ENCODE data around the gene PHF23.

Gene PHF23

GRCh38 chr17:7228920-7229319, 10.3 kb downstream of the PHF23 start:
- Histone ChIP-seq H3K4me3 (no peak overlapping the region), H3K27ac (no peak overlapping the region), H3K9ac (no peak overlapping the region), H3K36me3 (peaks cover 65 to 78% (median 71%) of the 10 kb centered on the region in 11 experiments), H3K9me3 (replicated peaks in 1 of 11) (no peaks in the 10 kb centered on the region), H3K27me3 (no peaks in the 10 kb centered on the region), H3K4me2 (no peak overlapping the region), H3K4me1 (peaks cover 21 to 38% (median 22%) of the 10 kb centered on the region in 10 experiments), H4K20me1 (peaks cover 16 to 77% (median 37%) of the 10 kb centered on the region in 11 experiments; a peak in 18 of 22 replicates)
- TF ChIP-seq Cebpa-rat (IDR thresholded peaks at IDR 0.05), result no peak

GRCh38 chr17:7226721-7227710, 12.2 kb downstream of the PHF23 start:
- Histone ChIP-seq H3K4me2 (no peak overlapping the region), H3K9ac (no peak overlapping the region), H3K4me3 (no peak overlapping the region), H3K9me3 (replicated peaks in 1 of 11) (no peaks in the 10 kb centered on the region), H3K27ac (no peak overlapping the region), H4K20me1 (peaks cover 18 to 91% (median 49%) of the 10 kb centered on the region in 11 experiments; a peak in 21 of 22 replicates), H3K27me3 (no peaks in the 10 kb centered on the region), H3K4me1 (peaks cover 5 to 27% (median 17%) of the 10 kb centered on the region in 10 experiments), H3K36me3 (peaks cover 84 to 97% (median 90%) of the 10 kb centered on the region in 11 experiments)
- TF ChIP-seq Cebpa-rat (IDR thresholded peaks at IDR 0.05), result no peak

GRCh38 chr17:7225711-7226331, 13.4 kb downstream of the PHF23 start:
- Histone ChIP-seq H3K27me3 (no peaks in the 10 kb centered on the region), H3K4me2 (no peak overlapping the region), H3K27ac (peak overlapping the region in 1 of 11 experiments; percentile 17; a peak in 1 of 22 replicates), H4K20me1 (peaks cover 18 to 93% (median 49%) of the 10 kb centered on the region in 11 experiments; a peak in 21 of 22 replicates), H3K36me3 (peaks cover 92 to 100% (median 96%) of the 10 kb centered on the region in 11 experiments), H3K4me3 (no peak overlapping the region), H3K4me1 (peaks cover 8 to 31% (median 23%) of the 10 kb centered on the region in 10 experiments; a peak in 19 of 20 replicates), H3K9ac (peak overlapping the region in 6 of 11 experiments; percentile 20 to 50 (median 34); a peak in 6 of 22 replicates), H3K9me3 (replicated peaks in 1 of 11) (no peaks in the 10 kb centered on the region)
- TF ChIP-seq Cebpa-rat (IDR thresholded peaks at IDR 0.05), result no peak

- Histone ChIP-seq H3K27me3 (no peaks in the 10 kb centered on the region), H3K4me1 (peaks cover 14 to 32% (median 29%) of the 10 kb centered on the region in 10 experiments), H3K27ac (peak overlapping the region in 1 of 11 experiments; percentile 1; a peak in 1 of 22 replicates), H3K9me3 (replicated peaks in 1 of 11) (no peaks in the 10 kb centered on the region), H3K4me3 (no peak overlapping the region), H3K36me3 (peaks cover 82 to 89% (median 84%) of the 10 kb centered on the region in 11 experiments), H4K20me1 (peaks cover 14 to 88% (median 46%) of the 10 kb centered on the region in 11 experiments; a peak in 20 of 22 replicates), H3K4me2 (no peak overlapping the region), H3K9ac (peak overlapping the region in 7 of 11 experiments; percentile 1 to 50 (median 26); a peak in 7 of 22 replicates)
- no peak for TF ChIP-seq Cebpa-rat (IDR thresholded peaks at IDR 0.05)
These were observed 14.6 kb downstream of the PHF23 start for GRCh38 chr17:7224661-7225111.

GRCh38 chr17:7224110-7224509, 15.1 kb downstream of the PHF23 start:
- Histone ChIP-seq H3K27ac (no peak overlapping the region), H4K20me1 (peaks cover 14 to 83% (median 44%) of the 10 kb centered on the region in 11 experiments; a peak in 20 of 22 replicates), H3K4me1 (peaks cover 19 to 37% (median 34%) of the 10 kb centered on the region in 10 experiments), H3K9ac (peak overlapping the region in 3 of 11 experiments; percentile 10 to 36 (median 11); a peak in 3 of 22 replicates), H3K4me2 (no peak overlapping the region), H3K27me3 (no peaks in the 10 kb centered on the region), H3K36me3 (peaks cover 76 to 83% (median 79%) of the 10 kb centered on the region in 11 experiments), H3K4me3 (no peak overlapping the region), H3K9me3 (replicated peaks in 1 of 11) (no peaks in the 10 kb centered on the region)
- no peak for TF ChIP-seq Cebpa-rat (IDR thresholded peaks at IDR 0.05)

GRCh38 chr17:7223375-7223774, 15.9 kb downstream of the PHF23 start:
- TF ChIP-seq Cebpa-rat (IDR thresholded peaks at IDR 0.05), result no peak
- Histone ChIP-seq H4K20me1 (peaks cover 14 to 81% (median 44%) of the 10 kb centered on the region in 11 experiments; a peak in 20 of 22 replicates), H3K4me1 (peaks cover 26 to 45% (median 40%) of the 10 kb centered on the region in 10 experiments), H3K9me3 (replicated peaks in 1 of 11) (no peaks in the 10 kb centered on the region), H3K4me3 (no peak overlapping the region), H3K4me2 (no peak overlapping the region), H3K27ac (no peak overlapping the region), H3K36me3 (peaks cover 68 to 76% (median 71%) of the 10 kb centered on the region in 11 experiments), H3K27me3 (no peaks in the 10 kb centered on the region), H3K9ac (peak overlapping the region in 7 of 11 experiments; percentile 11 to 95 (median 36); a peak in 7 of 22 replicates)

- H3K4me2 ChIP-seq, result no peak overlapping the region
- peaks cover 31 to 49% (median 42%) of the 10 kb centered on the region in 10 experiments for H3K4me1 ChIP-seq
- TF ChIP-seq Cebpa-rat (IDR thresholded peaks at IDR 0.05), result no peak
- H4K20me1 ChIP-seq, result peaks cover 14 to 80% (median 44%) of the 10 kb centered on the region in 11 experiments; a peak in 20 of 22 replicates
- H3K27me3 ChIP-seq, result no peaks in the 10 kb centered on the region
- peaks cover 64 to 72% (median 67%) of the 10 kb centered on the region in 11 experiments for H3K36me3 ChIP-seq
- no peaks in the 10 kb centered on the region for H3K9me3 ChIP-seq (replicated peaks in 1 of 11)
- no peak overlapping the region for H3K27ac ChIP-seq
- no peak overlapping the region for H3K4me3 ChIP-seq
- peak overlapping the region in 6 of 11 experiments; percentile 18 to 95 (median 93); a peak in 7 of 22 replicates for H3K9ac ChIP-seq
These were observed 16.3 kb downstream of the PHF23 start for GRCh38 chr17:7222972-7223292.

GRCh38 chr17:7222093-7222971, 16.9 kb downstream of the PHF23 start:
- Histone ChIP-seq H3K4me3 (no peak overlapping the region), H4K20me1 (peaks cover 14 to 74% (median 44%) of the 10 kb centered on the region in 11 experiments; a peak in 20 of 22 replicates), H3K9me3 (replicated peaks in 1 of 11) (no peaks in the 10 kb centered on the region), H3K4me1 (peaks cover 34 to 53% (median 46%) of the 10 kb centered on the region in 10 experiments), H3K36me3 (peaks cover 58 to 66% (median 61%) of the 10 kb centered on the region in 11 experiments), H3K27ac (0 out of 22 replicates have a peak overlapping the region, but pooled peaks of 1 of the 11 experiments have one; percentile 6), H3K27me3 (no peaks in the 10 kb centered on the region), H3K4me2 (peak overlapping the region in 7 of 11 experiments; percentile 95 to 99 (median 97); a peak in 8 of 22 replicates), H3K9ac (peak overlapping the region in 9 of 11 experiments; percentile 57 to 95 (median 93); a peak in 13 of 22 replicates)
- TF ChIP-seq Cebpa-rat (IDR thresholded peaks at IDR 0.05), result no peak

Data from BLaER1 treated with 17β-estradiol and CSF1 and Interleukin-3, amounts not matched to agents 10 nM and 100 nM (cell line).